GM19452 (cell line): ENCODE measurements around the gene TRIM23.

Source experiments
- ATAC-seq: cut with Tn5 transposase; IDR thresholded peaks from one replicate; pipeline ENCODE4 v1.9.1; 2021; ENCODE audit not compliant: unreplicated experiment

The TRIM23 gene

GRCh38 chr5:65570598-65571226 lies 53.4 kb downstream of the TRIM23 start:
- no peak for ATAC-seq

GRCh38 chr5:65566505-65566904 lies 57.6 kb downstream of the TRIM23 start:
- ATAC-seq: no peak

- ATAC-seq: no peak
Observed at GRCh38 chr5:65563777-65564176, 60.4 kb downstream of the TRIM23 start.

DNA sequence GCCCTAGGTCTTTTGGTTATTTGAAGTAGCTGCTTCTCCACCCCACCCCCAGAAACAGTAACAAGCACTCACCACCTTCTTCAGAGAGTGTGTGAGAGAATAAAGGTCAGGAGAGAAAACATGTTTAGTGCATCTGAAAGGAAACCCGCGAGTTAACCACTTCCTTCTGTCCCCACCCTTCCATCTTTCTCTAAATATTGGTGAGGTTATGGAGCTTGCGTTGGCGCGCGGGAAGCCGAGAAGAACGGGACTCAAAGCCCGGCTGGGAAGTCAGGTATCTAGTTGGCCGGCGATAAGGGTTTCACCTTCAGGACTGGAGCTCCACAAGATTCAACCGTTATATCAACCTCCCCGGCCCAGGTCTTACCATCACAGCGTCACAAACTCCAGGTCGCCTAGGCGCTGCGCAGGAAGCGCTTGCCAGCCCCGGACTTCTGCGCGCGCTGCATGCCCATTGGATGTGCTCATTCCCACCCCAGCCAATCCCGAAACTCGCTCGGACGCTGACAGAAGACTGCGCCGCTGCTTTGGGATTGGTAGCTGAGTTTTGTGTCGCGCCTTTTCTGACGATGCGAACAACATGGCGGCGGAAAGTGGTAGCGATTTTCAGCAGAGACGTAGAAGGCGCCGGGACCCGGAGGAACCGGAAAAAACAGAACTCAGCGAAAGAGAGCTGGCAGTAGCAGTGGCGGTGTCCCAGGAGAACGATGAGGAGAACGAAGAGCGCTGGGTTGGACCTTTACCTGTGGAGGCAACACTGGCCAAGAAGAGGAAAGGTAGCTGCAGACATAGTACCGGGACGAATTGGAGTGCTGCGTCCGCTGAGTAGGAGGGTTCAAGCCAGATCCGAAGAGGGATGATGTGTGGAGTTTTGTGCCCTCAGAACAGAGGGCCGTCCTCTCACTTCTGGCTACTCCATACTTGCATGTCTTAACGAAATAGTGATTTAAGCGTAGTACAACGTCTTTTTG lies 61.1 kb downstream of the TRIM23 start, which contains the start of the genes CENPK and PPWD1:
Gene CENPK, minus strand, starts transcription at position 438 of the 971 bp plus-strand sequence. CDS start 8,261 bp downstream, outside the sequence.
Gene PPWD1, plus strand, starts transcription at position 566 of the 971 bp plus-strand sequence. Its CDS starts 15 bp downstream, at position 581.
- peak; percentile 99 for ATAC-seq

GRCh38 chr5:65556718-65557117 lies 67.4 kb downstream of the TRIM23 start:
- no peak for ATAC-seq

GRCh38 chr5:65556181-65556580 lies 68.0 kb downstream of the TRIM23 start:
- no peak for ATAC-seq

GRCh38 chr5:65555287-65555686 lies 68.8 kb downstream of the TRIM23 start:
- no peak for ATAC-seq

- ATAC-seq: no peak
Observed at GRCh38 chr5:65553941-65554340, 70.2 kb downstream of the TRIM23 start.

DNA sequence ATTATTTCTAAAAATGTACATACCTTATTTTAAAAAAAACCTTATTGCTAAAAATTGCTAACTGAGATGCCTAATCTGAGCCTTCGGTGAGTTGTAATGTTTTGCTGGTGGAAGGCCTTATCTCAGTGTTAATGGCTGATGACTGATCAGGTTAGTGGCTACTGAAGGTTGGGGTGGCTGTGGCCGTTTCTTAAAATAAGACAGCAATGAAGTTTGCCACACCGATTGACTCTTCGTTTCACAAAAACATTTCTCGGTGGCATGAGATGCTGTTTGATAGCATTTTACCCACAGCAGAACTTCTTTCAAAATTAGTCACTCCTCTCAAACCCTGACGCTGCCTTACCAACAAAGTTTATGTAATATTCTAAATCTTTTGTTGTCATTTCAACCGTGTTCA lies 75.9 kb downstream of the TRIM23 start:
- ATAC-seq: no peak

- no peak for ATAC-seq
Observed at GRCh38 chr5:65546141-65546540, 78.0 kb downstream of the TRIM23 start.

GRCh38 chr5:65544473-65544872 lies 79.7 kb downstream of the TRIM23 start:
- ATAC-seq: no peak

DNA sequence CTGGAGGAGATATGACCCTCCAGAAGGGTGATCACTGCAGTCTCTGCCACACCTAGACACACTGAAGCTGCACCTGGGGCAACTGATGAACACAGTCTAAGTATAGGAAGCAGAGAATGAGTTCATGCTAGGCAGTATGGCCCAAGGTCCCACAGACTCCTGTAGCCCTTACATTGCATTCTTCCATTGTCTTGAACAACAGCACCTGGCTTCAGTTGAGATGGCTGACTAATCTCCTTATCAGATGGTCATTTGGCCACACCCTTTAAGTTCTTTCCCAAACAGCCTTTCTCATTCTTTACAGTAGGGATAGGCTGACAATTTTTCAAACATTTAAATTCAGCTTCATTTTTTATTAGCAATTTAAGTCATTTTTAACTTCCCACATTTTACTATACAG lies 84.3 kb downstream of the TRIM23 start:
- no peak for ATAC-seq
